Gastroesophageal sphincter (tissue), 4 donors: Measurements from ENCODE around the gene CORO2B. TPM values are rescaled to one million over a fixed set of nuclear protein-coding genes. Genes with fewer than 3 reads are reported as not detected.

Experiments
- ATAC-seq: fragments of 150-250 bp; one replicate; pipeline ENCODE4 v1.9.1; 2016; ENCODE audit warnings: mild to moderate bottlenecking, moderate library complexity
- H3K27ac ChIP-seq, 4 donors: fragments of 200-600 bp; sonication (generic) in 3 of 4; 1 replicate in 3 of 4; 2 replicates in 1 of 4; pipeline ENCODE4 v1.5.1; 2016 to 2019
- H3K27me3 ChIP-seq: fragments of 200-600 bp; sonication (generic); one replicate; pipeline ENCODE4 v1.5.1; 2019
- H3K36me3 ChIP-seq, 2 donors: fragments of 200-600 bp; sonication (generic); one replicate each; pipeline ENCODE4 v1.5.1; 2019; ENCODE audit warnings: control low read depth in 1 of 2
- H3K4me1 ChIP-seq, 3 donors: fragments of 200-600 bp; sonication (generic); 1 replicate in 2 of 3; 2 replicates in 1 of 3; pipeline ENCODE4 v1.5.1; 2016 to 2019; ENCODE audit warnings: control low read depth in 2 of 3
- H3K4me3 ChIP-seq, 2 donors: fragments of 200-600 bp; sonication (generic); one replicate each; pipeline ENCODE4 v1.5.1; 2019; ENCODE audit warnings: mild to moderate bottlenecking in 1 of 2, moderate library complexity in 1 of 2
- H3K9me3 ChIP-seq, 3 donors: fragments of 200-600 bp; sonication (generic); one replicate each; pipeline ENCODE4 v1.5.1; 2017 to 2019; ENCODE audit warnings: control low read depth in 2 of 3
- EP300 ChIP-seq: sonication (generic); formaldehyde crosslinking; IDR thresholded peaks from one replicate; pipeline ENCODE4 v1.6.1; 2017; ENCODE audit warnings: antibody characterized with exemption, mild to moderate bottlenecking
- POLR2A ChIP-seq, 2 donors: fragments of 450-650 bp; IDR thresholded peaks; one replicate each; pipeline ENCODE4 v1.6.1; 2017; ENCODE audit warnings: antibody characterized with exemption in 2 of 2, mild to moderate bottlenecking in 2 of 2, moderate library complexity in 1 of 2
- POLR2AphosphoS5 ChIP-seq: sonication (generic); formaldehyde crosslinking; IDR thresholded peaks from one replicate; pipeline ENCODE4 v1.6.1; 2017; ENCODE audit warnings: antibody characterized with exemption
- WGBS, 2 donors: methylation state at CpG; one replicate each; pipeline ENCODE4 v1.1.5; 2018; ENCODE audit warnings: low coverage in 1 of 2; 5-methylcytosine and 5-hydroxymethylcytosine counted together
- total RNA-seq, 4 donors: library from RNA; depleted of rRNA; stranded (reverse); fragments of >200 nt; gene quantifications; one replicate each; pipeline ENCODE4 v1.1.0, GENCODE V29; 2016
- TF ChIP-seq, protein P1 (sequence below), 4 experiments: fragments of 200-600 bp in 2 of 4; fragments of 450-650 bp in 2 of 4; sonication (generic) in 1 of 4; IDR thresholded peaks; one replicate each; pipeline ENCODE4 v1.5.1; 2017 to 2019; ENCODE audit warnings: antibody characterized with exemption in 4 of 4, mild to moderate bottlenecking in 2 of 4, moderate library complexity in 2 of 4

CORO2B gene
- total RNA-seq, 4 donors from 2014 or later = 3.2 to 9.1 (median 6.6) TPM

DNA sequence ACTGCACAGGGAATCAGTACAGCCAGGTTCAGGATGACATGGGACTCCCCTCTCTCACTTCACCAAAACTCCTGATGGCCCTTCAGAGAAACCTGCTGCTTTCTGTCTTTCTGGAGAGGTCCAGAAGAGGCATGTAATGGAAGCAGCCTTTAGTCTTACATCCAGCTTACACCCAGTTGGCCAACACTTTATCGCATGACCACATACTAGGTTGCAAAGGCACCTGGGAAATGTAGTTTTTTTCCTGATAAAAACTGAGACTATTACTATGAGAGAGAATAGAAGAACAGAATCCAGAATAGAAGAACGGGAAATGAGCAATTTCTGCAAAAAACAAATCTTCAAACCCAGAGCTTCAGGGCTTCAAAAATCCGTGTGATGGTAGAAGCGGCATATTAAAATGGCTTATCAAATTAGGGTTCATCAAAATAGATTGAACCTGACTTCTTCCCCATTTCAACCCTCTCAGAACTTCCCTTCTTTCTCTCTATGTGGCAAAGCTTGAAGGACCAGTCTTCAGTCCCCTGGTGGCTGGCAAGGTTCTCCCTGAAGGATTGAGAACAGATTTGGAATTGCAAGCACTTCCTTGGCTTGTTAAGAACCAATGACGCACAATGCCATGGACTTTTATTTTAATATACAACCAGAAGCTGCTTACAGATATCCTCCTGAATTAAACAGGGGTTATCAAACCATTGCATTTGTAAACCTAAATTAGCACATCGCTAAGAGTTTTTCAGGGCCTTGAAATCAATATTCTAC, 34.4 kb downstream of the CORO2B start:
- H3K27ac ChIP-seq = peak overlapping the region in 3 of 4 donors; percentile 17 to 69 (median 65)
- no peak for ATAC-seq
- peaks cover 0 to 59% (median 7%) of the 10 kb centered on the region in 3 donors for H3K4me1 ChIP-seq
- H3K4me3 ChIP-seq = no peak overlapping the region
- TF ChIP-seq POLR2A (IDR thresholded peaks at IDR 0.05) = no peak
- no peak for TF ChIP-seq POLR2AphosphoS5
- TF ChIP-seq EP300 = no peak
- TF ChIP-seq, protein P1, sequence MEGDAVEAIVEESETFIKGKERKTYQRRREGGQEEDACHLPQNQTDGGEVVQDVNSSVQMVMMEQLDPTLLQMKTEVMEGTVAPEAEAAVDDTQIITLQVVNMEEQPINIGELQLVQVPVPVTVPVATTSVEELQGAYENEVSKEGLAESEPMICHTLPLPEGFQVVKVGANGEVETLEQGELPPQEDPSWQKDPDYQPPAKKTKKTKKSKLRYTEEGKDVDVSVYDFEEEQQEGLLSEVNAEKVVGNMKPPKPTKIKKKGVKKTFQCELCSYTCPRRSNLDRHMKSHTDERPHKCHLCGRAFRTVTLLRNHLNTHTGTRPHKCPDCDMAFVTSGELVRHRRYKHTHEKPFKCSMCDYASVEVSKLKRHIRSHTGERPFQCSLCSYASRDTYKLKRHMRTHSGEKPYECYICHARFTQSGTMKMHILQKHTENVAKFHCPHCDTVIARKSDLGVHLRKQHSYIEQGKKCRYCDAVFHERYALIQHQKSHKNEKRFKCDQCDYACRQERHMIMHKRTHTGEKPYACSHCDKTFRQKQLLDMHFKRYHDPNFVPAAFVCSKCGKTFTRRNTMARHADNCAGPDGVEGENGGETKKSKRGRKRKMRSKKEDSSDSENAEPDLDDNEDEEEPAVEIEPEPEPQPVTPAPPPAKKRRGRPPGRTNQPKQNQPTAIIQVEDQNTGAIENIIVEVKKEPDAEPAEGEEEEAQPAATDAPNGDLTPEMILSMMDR (IDR thresholded peaks at IDR 0.05) = no peak
- H3K27me3 ChIP-seq = peaks cover 9% of the 10 kb centered on the region
- no peaks in the 10 kb centered on the region for H3K9me3 ChIP-seq
- H3K36me3 ChIP-seq = no peaks in the 10 kb centered on the region
- WGBS, 2 donors = 91 to 93% methylated on average over 2 to 6 of the region's 6 CpGs

DNA sequence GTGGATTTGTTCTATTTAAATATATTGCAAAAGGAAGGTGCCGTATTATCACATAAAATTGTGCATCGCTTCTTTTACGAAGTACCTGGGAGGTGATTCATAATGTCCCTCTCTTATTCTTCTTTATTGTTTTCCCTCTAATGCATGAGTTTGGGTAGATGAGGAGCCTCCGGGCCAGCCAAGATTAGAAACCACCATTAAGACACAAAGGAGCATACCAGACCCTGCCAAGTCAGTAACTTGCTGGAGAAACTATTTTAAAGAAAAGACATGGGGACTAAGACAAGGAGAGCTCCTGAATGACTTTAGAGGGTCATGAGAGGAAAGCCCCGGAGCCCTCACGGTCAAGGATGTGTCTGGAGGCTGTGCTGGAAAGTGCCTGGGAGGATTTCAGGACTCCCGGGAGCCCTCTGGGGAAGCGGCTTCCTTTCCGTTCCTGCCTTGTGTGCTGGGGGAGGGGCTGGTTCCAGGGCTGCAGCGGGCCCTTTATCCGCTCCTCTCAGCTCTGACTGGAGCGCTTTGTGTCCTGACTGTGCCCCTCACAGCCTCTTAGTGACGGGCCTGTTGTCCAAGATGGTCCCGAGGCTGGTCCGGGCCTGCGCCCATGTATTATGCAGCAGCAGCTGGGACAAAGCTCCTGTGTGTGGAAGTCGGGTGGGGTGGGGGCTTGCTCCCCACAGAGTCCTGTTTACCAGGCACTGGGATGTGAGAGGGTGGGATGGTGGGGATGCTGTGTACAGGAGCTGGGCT, 35.7 kb downstream of the CORO2B start:
- Histone ChIP-seq H3K27ac (peak overlapping the region in 3 of 4 donors; percentile 59 to 69 (median 65)), H3K36me3 (no peaks in the 10 kb centered on the region), H3K4me1 (peaks cover 0 to 59% (median 5%) of the 10 kb centered on the region in 3 donors), H3K4me3 (no peak overlapping the region), H3K27me3 (peaks cover 9% of the 10 kb centered on the region), H3K9me3 (no peaks in the 10 kb centered on the region)
- TF ChIP-seq, protein P1 (IDR thresholded peaks at IDR 0.05) = no peak
- TF ChIP-seq EP300 (no peak), POLR2A (IDR thresholded peaks at IDR 0.05) (no peak), POLR2AphosphoS5 (no peak)
- ATAC-seq = no peak
- WGBS, 2 donors = 61 to 78% methylated on average over 6 to 7 of the region's 17 CpGs

DNA sequence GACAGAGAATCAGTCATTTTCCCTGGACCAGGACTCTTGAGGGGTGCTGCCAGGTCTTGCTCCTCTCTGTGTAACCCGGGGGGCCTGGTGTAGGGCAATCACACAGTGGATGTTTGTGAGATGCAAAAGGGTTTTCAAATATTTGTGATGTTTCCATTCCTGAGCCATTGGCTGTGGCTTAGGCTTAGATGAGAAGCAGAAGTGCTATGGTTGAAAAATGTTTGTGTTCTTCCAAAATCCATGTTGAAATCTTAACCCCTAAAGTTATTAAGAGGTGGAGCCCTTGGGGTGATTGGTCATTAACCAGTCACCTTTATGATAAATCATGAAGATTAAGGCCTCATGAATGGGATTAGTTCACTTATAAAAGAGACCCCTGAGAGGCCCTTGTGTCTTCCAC, 36.5 kb downstream of the CORO2B start:
- ATAC-seq = no peak
- no CpG with 5 or more reads among the region's 1 CpG for WGBS, 2 donors
- H3K27ac ChIP-seq = peak overlapping the region in 3 of 4 donors; percentile 59 to 69 (median 65)
- H3K9me3 ChIP-seq = no peaks in the 10 kb centered on the region
- peaks cover 0 to 59% (median 3%) of the 10 kb centered on the region in 3 donors for H3K4me1 ChIP-seq
- H3K27me3 ChIP-seq = peaks cover 9% of the 10 kb centered on the region
- TF ChIP-seq POLR2AphosphoS5 = no peak
- no peak overlapping the region for H3K4me3 ChIP-seq
- no peaks in the 10 kb centered on the region for H3K36me3 ChIP-seq

DNA sequence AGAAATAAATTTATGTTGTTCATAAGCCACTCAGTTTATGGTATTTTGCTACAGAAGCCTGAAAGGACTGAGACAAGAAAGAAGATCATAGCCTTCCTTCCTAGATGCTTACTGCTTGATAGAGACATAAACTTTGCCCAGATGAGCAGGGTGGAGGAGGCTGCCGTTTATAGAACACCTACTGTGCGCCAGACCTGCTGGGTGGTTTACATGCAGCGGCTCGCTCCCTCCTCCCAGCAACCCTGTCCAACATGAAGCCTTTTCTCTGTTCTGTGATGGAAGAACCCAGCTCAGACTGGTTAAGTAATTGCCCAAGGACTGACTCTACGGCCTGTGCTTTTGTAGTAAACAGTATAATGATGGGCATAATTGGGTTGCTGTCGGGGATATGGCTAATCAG, 37.0 kb downstream of the CORO2B start:
- Histone ChIP-seq H3K27me3 (peaks cover 9% of the 10 kb centered on the region), H3K4me3 (no peak overlapping the region), H3K4me1 (peaks cover 0 to 58% (median 3%) of the 10 kb centered on the region in 3 donors), H3K9me3 (no peaks in the 10 kb centered on the region), H3K36me3 (no peaks in the 10 kb centered on the region), H3K27ac (peak overlapping the region in 3 of 4 donors; percentile 59 to 69 (median 65))
- ATAC-seq = no peak
- WGBS, 2 donors = 89 to 94% methylated on average over 5 to 6 of the region's 6 CpGs
- TF ChIP-seq, protein P1 (IDR thresholded peaks at IDR 0.05) = no peak
- TF ChIP-seq POLR2AphosphoS5 = no peak
- no peak for TF ChIP-seq EP300
- TF ChIP-seq POLR2A (IDR thresholded peaks at IDR 0.05) = no peak

DNA sequence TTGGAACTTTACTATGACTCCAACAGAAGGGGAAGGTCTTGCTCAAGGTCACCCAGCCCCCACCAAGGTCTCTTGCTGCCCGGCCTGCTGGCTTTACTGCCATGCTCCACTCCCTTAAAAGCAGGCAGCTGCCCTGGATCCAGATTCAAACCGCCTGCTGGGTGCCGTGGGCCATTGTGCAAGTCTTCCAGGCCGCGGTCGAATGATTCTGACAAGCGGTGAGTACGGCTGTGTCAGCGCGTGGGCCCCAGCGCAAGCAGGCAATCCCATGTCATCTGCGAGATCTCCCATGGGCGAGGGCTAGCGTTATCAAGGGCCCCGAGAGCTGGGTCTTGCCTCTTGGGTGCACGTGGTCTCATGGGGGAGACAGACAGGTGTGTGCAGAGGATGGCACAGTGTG, 37.6 kb downstream of the CORO2B start:
- 100% methylated on average over 1 of the region's 16 CpGs; no CpG with 5 or more reads in 1 of the 2 donors for WGBS, 2 donors
- no peak for ATAC-seq
- no peak overlapping the region for H3K4me3 ChIP-seq
- no peaks in the 10 kb centered on the region for H3K36me3 ChIP-seq
- no peaks in the 10 kb centered on the region for H3K9me3 ChIP-seq
- TF ChIP-seq, protein P1 (IDR thresholded peaks at IDR 0.05) = no peak
- peaks cover 0 to 64% (median 8%) of the 10 kb centered on the region in 3 donors for H3K4me1 ChIP-seq
- peaks cover 9% of the 10 kb centered on the region for H3K27me3 ChIP-seq
- H3K27ac ChIP-seq = peak overlapping the region in 2 of 4 donors; percentile 65 to 69
